ENCODE measurements around the gene RGL1. TPM values are rescaled to one million over a fixed set of nuclear protein-coding genes. Genes with fewer than 3 reads are reported as not detected.

RGL1 gene
- total RNA-seq, 4 donors from 2014 or later: 66.8 to 88.3 (median 74.6) TPM

GRCh38 chr1:183841950-183842794, 37.3 kb downstream of the RGL1 start:
- ATAC-seq (ENCODE audit: low FRiP score) (no peak), DNase-seq (ENCODE audit: low spot score) (no peak)
- no peak for TF ChIP-seq CTCF (IDR thresholded peaks at IDR 0.05)

GRCh38 chr1:183842795-183843144, 37.9 kb downstream of the RGL1 start:
- DNase-seq (ENCODE audit: low spot score): no peak
- TF ChIP-seq CTCF (IDR thresholded peaks at IDR 0.05): no peak
- ATAC-seq (ENCODE audit: low FRiP score): no peak

GRCh38 chr1:183844806-183845205, 39.9 kb downstream of the RGL1 start:
- TF ChIP-seq CTCF (IDR thresholded peaks at IDR 0.05): no peak
- ATAC-seq (ENCODE audit: low FRiP score): no peak

GRCh38 chr1:183845681-183846080, 40.8 kb downstream of the RGL1 start:
- DNase-seq (ENCODE audit: low spot score): no peak
- TF ChIP-seq CTCF (IDR thresholded peaks at IDR 0.05): no peak
- peak; percentile 29 for ATAC-seq (ENCODE audit: low FRiP score)

More at GRCh38 chr1:183844806-183845205, 39.9 kb downstream of the RGL1 start:
- no peak for DNase-seq (ENCODE audit: low spot score)

GRCh38 chr1:183847641-183848040, 42.7 kb downstream of the RGL1 start:
- DNase-seq (ENCODE audit: low spot score): no peak
- no peak for TF ChIP-seq CTCF (IDR thresholded peaks at IDR 0.05)
- ATAC-seq (ENCODE audit: low FRiP score): peak; percentile 45

GRCh38 chr1:183850852-183851251, 45.9 kb downstream of the RGL1 start:
- TF ChIP-seq CTCF (IDR thresholded peaks at IDR 0.05): no peak
- ATAC-seq (ENCODE audit: low FRiP score): peak; percentile 33
- no peak for DNase-seq (ENCODE audit: low spot score)

GRCh38 chr1:183859119-183859518, 54.2 kb downstream of the RGL1 start:
- DNase-seq (ENCODE audit: low spot score) (no peak), ATAC-seq (ENCODE audit: low FRiP score) (no peak)
- no peak for TF ChIP-seq CTCF (IDR thresholded peaks at IDR 0.05)

Data from omental fat pad (tissue), 4 donors.